Spleen (tissue), 11 donors: ENCODE results near the gene PXDN. TPM values are rescaled to one million over a fixed set of nuclear protein-coding genes. Genes with fewer than 3 reads are reported as not detected.
"Not testable (repeated sequence)": the region's sequence is repeated elsewhere in the genome, so short reads cannot be mapped to it uniquely, and the experiment has no call there.

ENCODE experiments used
- DNase-seq: peaks from one replicate; pipeline ENCODE4 v3.0.0-alpha.2; 2020
- H3K27ac ChIP-seq, 8 donors: fragments of 200-600 bp; sonication (generic) in 7 of 8; 1 replicate in 4 of 8; 2 replicates in 4 of 8; pipeline versions ENCODE4 v1.5.0 to v1.8.0; 2016 to 2021; ENCODE audit warnings: inconsistent platforms in 4 of 8, mild to moderate bottlenecking in 4 of 8, moderate library complexity in 1 of 8
- H3K27me3 ChIP-seq, 7 donors: fragments of 200-600 bp; sonication (generic) in 6 of 7; replicated peaks in 1 of 7; 1 replicate in 4 of 7; 2 replicates in 3 of 7; pipeline versions ENCODE4 v1.5.0 to v1.8.0; 2016 to 2021; ENCODE audit warnings: inconsistent platforms in 3 of 7, mild to moderate bottlenecking in 1 of 7
- H3K36me3 ChIP-seq, 6 donors: fragments of 200-600 bp; sonication (generic) in 5 of 6; 1 replicate in 4 of 6; 2 replicates in 2 of 6; pipeline versions ENCODE4 v1.5.0 to v1.8.0; 2016 to 2021; ENCODE audit warnings: inconsistent platforms in 2 of 6
- H3K4me1 ChIP-seq, 6 donors: fragments of 200-600 bp; sonication (generic) in 5 of 6; 1 replicate in 3 of 6; 2 replicates in 3 of 6; pipeline versions ENCODE4 v1.5.0 to v1.8.0; 2016 to 2021; ENCODE audit warnings: inconsistent platforms in 3 of 6
- H3K4me3 ChIP-seq, 8 donors: fragments of 200-600 bp; sonication (generic) in 7 of 8; 1 replicate in 4 of 8; 2 replicates in 4 of 8; pipeline versions ENCODE4 v1.5.0 to v1.8.0; 2016 to 2021; ENCODE audit warnings: inconsistent platforms in 4 of 8, mild to moderate bottlenecking in 4 of 8, moderate library complexity in 2 of 8
- H3K9me3 ChIP-seq, 8 donors: fragments of 200-600 bp; sonication (generic) in 7 of 8; 1 replicate in 4 of 8; 2 replicates in 4 of 8; pipeline versions ENCODE4 v1.5.0 to v1.8.0; 2016 to 2021; ENCODE audit warnings: inconsistent platforms in 4 of 8
- POLR2A ChIP-seq, 3 donors: fragments of 450-650 bp; IDR thresholded peaks; one replicate each; pipeline ENCODE4 v1.5.1; 2017; ENCODE audit warnings: antibody characterized with exemption in 3 of 3, mild to moderate bottlenecking in 1 of 3
- POLR2AphosphoS5 ChIP-seq, 3 donors: sonication (generic); formaldehyde crosslinking; IDR thresholded peaks; one replicate each; pipeline ENCODE4 v1.5.1; 2017; ENCODE audit warnings: antibody characterized with exemption in 3 of 3
- WGBS, 5 donors: extraction: QIAGEN DNeasy Blood & Tissue Kit in 3 of 5; methylation state at CpG; one replicate each; pipeline versions ENCODE4 v1.1.5 to v1.1.7; 2013 to 2018; 5-methylcytosine and 5-hydroxymethylcytosine counted together
- intact Hi-C: fragments of 100-400 bp; cut with DNase I; formaldehyde crosslinking; loops from one replicate; pipeline ENCODE4 v1.15.0; 2023; ENCODE audit warnings: low total_unique reads
- polyA plus RNA-seq, 3 donors: library from polyadenylated mRNA; stranded (reverse); fragments of 200-250 nt; gene quantifications; one replicate each; pipeline ENCODE4 v1.2.1, GENCODE V29; 2013
- total RNA-seq, 7 donors: library from RNA; depleted of rRNA in 3 of 7; stranded (reverse); fragments of >200 nt in 3 of 7; fragmentation: NEBNext Ultra II Directional in 4 of 7; extraction: Animal tissue kit (Norgen Biotek cat#: 25700) in 4 of 7; gene quantifications; one replicate each; pipeline versions ENCODE4 v1.1.0 to v1.2.1, GENCODE V29; 2016 to 2021
- TF ChIP-seq, protein P1 (sequence below), 11 experiments: fragments of 200-600 bp in 7 of 11; fragments of 450-650 bp in 4 of 11; sonication (generic) in 4 of 11; IDR thresholded peaks in 8 of 11; conservative IDR thresholded peaks in 3 of 11; 1 replicate in 7 of 11; 2 replicates in 4 of 11; pipeline versions ENCODE4 v1.4.0 to v1.8.0; 2016 to 2021; ENCODE audit warnings: antibody characterized with exemption in 11 of 11, inconsistent platforms in 4 of 11, mild to moderate bottlenecking in 1 of 11
- donor health status: healthy with polysubstance abuse.
- donor health status: DM: no; HTN: no; CAD: no; lungs with moderate emphysema.
- donor health status: DM: no; HTN: no; CAD: no.
- donor health status: Bipolar disorder and iron deficiency.
- donor health status: healthy.
- donor health status: DM: no; HTN: no; CAD: no.
- donor health status: DM: yes; HTN: yes; CAD: no.

PXDN gene
- total and polyA plus RNA-seq, 10 donors, result 1.9 to 49.3 (median 30.8) TPM

DNA sequence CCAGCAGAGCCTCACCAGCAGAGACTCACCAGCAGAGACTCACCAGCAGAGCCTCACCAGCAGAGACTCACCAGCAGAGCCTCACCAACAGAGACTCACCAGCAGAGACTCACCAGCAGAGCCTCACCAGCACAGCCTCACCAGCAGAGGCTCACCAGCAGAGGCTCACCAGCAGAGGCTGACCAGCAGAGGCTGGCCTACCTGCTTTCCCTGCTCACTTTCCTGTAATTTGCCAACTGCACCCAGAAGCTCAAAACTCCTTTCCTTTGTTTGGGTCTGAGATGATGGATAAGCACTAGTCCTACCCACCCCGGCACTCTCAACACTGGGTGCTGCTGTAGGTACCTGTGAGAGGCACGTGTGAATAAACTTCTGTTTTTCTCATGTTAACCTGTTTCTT lies 36.4 kb upstream of the PXDN start:
- Histone ChIP-seq H3K4me3 (no peak overlapping the region), H3K27me3 (peaks cover 0 to 13% (median 0%) of the 10 kb centered on the region in 7 donors), H3K4me1 (no peaks in the 10 kb centered on the region), H3K9me3 (no peaks in the 10 kb centered on the region), H3K36me3 (no peaks in the 10 kb centered on the region), H3K27ac (no peak overlapping the region)
- TF ChIP-seq POLR2AphosphoS5 (IDR thresholded peaks at IDR 0.05), result no peak
- no peak for TF ChIP-seq POLR2A (IDR thresholded peaks at IDR 0.05)
- DNase-seq, result no peak
- intact Hi-C loops, result no loop called here
- WGBS, 5 donors, result 69 to 83% (median 74%) methylated on average over 2 of the region's 2 CpGs

- DNase-seq, intact Hi-C loops, H3K9me3 ChIP-seq, H3K27ac ChIP-seq, H3K4me3 ChIP-seq, H3K36me3 ChIP-seq, H3K4me1 ChIP-seq: not testable (repeated sequence)
- H3K27me3 ChIP-seq, result peaks cover 0 to 13% (median 0%) of the 10 kb centered on the region in 7 donors
Observed at GRCh38 chr2:1780054-1780453, 35.7 kb upstream of the PXDN start.

- DNase-seq, result no peak
- no peaks in the 10 kb centered on the region for H3K9me3 ChIP-seq
- TF ChIP-seq, protein P1, sequence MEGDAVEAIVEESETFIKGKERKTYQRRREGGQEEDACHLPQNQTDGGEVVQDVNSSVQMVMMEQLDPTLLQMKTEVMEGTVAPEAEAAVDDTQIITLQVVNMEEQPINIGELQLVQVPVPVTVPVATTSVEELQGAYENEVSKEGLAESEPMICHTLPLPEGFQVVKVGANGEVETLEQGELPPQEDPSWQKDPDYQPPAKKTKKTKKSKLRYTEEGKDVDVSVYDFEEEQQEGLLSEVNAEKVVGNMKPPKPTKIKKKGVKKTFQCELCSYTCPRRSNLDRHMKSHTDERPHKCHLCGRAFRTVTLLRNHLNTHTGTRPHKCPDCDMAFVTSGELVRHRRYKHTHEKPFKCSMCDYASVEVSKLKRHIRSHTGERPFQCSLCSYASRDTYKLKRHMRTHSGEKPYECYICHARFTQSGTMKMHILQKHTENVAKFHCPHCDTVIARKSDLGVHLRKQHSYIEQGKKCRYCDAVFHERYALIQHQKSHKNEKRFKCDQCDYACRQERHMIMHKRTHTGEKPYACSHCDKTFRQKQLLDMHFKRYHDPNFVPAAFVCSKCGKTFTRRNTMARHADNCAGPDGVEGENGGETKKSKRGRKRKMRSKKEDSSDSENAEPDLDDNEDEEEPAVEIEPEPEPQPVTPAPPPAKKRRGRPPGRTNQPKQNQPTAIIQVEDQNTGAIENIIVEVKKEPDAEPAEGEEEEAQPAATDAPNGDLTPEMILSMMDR (IDR thresholded peaks at IDR 0.05 in 8 of 11, conservative IDR thresholded peaks at IDR 0.05 in 3 of 11), result no peak
- TF ChIP-seq POLR2A (IDR thresholded peaks at IDR 0.05) (no peak), POLR2AphosphoS5 (IDR thresholded peaks at IDR 0.05) (no peak)
- WGBS, 5 donors, result 36 to 57% (median 49%) methylated on average over 4 of the region's 4 CpGs
- intact Hi-C loops, result no loop called here
- no peaks in the 10 kb centered on the region for H3K4me1 ChIP-seq
- peaks cover 0 to 13% (median 0%) of the 10 kb centered on the region in 7 donors for H3K27me3 ChIP-seq
- no peak overlapping the region for H3K27ac ChIP-seq
- H3K36me3 ChIP-seq, result no peaks in the 10 kb centered on the region
- H3K4me3 ChIP-seq, result no peak overlapping the region
Observed at GRCh38 chr2:1778566-1778965, 34.3 kb upstream of the PXDN start.

DNA sequence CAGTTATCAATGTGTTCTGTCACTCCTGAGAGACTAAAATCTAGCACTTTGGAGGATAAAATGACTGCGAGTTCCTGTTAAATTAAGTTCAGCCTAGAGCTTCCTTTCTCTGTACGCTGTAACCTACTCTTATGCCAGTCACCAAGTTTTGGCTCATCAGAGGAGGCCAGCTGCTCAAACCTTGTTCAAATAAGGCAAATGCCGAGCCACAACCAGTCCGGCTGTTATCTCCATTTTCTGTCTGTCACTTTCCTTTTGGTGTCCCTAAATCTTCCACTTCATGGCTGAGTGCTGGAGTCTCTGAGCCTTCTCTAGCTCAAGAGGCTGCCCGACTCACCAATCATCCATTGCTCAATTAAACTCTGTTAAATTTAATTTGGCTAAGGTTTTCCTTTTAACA lies 33.5 kb upstream of the PXDN start:
- Histone ChIP-seq H3K36me3 (no peaks in the 10 kb centered on the region), H3K4me1 (no peaks in the 10 kb centered on the region), H3K27ac (no peak overlapping the region), H3K27me3 (peaks cover 0 to 13% (median 0%) of the 10 kb centered on the region in 7 donors), H3K9me3 (no peaks in the 10 kb centered on the region), H3K4me3 (no peak overlapping the region)
- WGBS, 5 donors, result 75 to 89% (median 78%) methylated on average over 5 of the region's 5 CpGs
- intact Hi-C loops, result no loop called here
- DNase-seq, result no peak
- TF ChIP-seq POLR2A (IDR thresholded peaks at IDR 0.05), result no peak
- TF ChIP-seq, protein P1 (IDR thresholded peaks at IDR 0.05 in 8 of 11, conservative IDR thresholded peaks at IDR 0.05 in 3 of 11), result no peak
- TF ChIP-seq POLR2AphosphoS5 (IDR thresholded peaks at IDR 0.05), result no peak

- WGBS, 5 donors, result 79 to 96% (median 84%) methylated on average over 2 of the region's 2 CpGs
- peaks cover 0 to 12% (median 0%) of the 10 kb centered on the region in 7 donors for H3K27me3 ChIP-seq
- no peak for DNase-seq
- H3K27ac ChIP-seq, result no peak overlapping the region
- no peaks in the 10 kb centered on the region for H3K4me1 ChIP-seq
- no peaks in the 10 kb centered on the region for H3K36me3 ChIP-seq
- H3K9me3 ChIP-seq, result no peaks in the 10 kb centered on the region
- no peak for TF ChIP-seq POLR2A (IDR thresholded peaks at IDR 0.05)
- TF ChIP-seq POLR2AphosphoS5 (IDR thresholded peaks at IDR 0.05), result no peak
- TF ChIP-seq, protein P1 (IDR thresholded peaks at IDR 0.05 in 8 of 11, conservative IDR thresholded peaks at IDR 0.05 in 3 of 11), result no peak
- no peak overlapping the region for H3K4me3 ChIP-seq
- intact Hi-C loops, result no loop called here
Observed at GRCh38 chr2:1777156-1777555, 32.8 kb upstream of the PXDN start.
